Measurements from ENCODE around the gene KPTN. TPM values are rescaled to one million over a fixed set of nuclear protein-coding genes. Genes with fewer than 3 reads are reported as not detected.

KPTN gene
- total RNA-seq, 2 donors from 2014 or later: 14.7 to 22.9 TPM

DNA sequence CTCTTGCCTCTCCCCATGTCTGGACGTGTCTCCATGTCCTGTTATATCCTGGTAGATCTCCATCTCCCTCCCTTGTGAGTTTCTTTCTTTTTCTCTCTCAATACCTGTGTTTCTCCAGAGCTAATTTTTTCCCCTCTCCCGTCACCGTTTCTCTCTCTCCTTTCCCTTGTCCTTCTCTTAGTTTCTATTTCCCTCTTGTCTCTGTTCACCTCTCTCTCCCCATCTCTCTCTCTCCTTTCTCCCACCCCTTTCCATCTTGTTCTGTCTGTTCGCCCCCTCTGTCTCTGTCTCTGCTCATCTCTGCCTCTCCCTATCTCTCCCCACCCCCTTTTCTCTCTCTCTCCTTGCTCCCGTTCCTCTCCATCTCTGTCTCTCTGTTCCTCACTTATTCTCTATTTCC is 25.3 kb downstream of the KPTN start:
- no peaks in the 10 kb centered on the region for H3K36me3 ChIP-seq (ENCODE audit: control insufficient read depth, insufficient read depth, low read length)
- no peak overlapping the region for H3K9ac ChIP-seq (ENCODE audit: extremely low read depth, low read length, poor library complexity, severe bottlenecking)
- Mint-ChIP-seq H3K4me1 (no peaks in the 10 kb centered on the region), H3K4me3 (no peak overlapping the region), H3K27me3 (ENCODE audit: insufficient read depth) (peaks cover 32% of the 10 kb centered on the region), H3K27ac (no peak overlapping the region), H3K36me3 (ENCODE audit: low read depth) (no peaks in the 10 kb centered on the region), H3K9me3 (peaks cover 13% of the 10 kb centered on the region)
- TF ChIP-seq, protein P1, sequence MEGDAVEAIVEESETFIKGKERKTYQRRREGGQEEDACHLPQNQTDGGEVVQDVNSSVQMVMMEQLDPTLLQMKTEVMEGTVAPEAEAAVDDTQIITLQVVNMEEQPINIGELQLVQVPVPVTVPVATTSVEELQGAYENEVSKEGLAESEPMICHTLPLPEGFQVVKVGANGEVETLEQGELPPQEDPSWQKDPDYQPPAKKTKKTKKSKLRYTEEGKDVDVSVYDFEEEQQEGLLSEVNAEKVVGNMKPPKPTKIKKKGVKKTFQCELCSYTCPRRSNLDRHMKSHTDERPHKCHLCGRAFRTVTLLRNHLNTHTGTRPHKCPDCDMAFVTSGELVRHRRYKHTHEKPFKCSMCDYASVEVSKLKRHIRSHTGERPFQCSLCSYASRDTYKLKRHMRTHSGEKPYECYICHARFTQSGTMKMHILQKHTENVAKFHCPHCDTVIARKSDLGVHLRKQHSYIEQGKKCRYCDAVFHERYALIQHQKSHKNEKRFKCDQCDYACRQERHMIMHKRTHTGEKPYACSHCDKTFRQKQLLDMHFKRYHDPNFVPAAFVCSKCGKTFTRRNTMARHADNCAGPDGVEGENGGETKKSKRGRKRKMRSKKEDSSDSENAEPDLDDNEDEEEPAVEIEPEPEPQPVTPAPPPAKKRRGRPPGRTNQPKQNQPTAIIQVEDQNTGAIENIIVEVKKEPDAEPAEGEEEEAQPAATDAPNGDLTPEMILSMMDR (conservative IDR thresholded peaks at IDR 0.05): no peak
- H3K4me3 ChIP-seq (ENCODE audit: low read length): no peak overlapping the region
- peaks cover 11% of the 10 kb centered on the region for H3K27me3 ChIP-seq (ENCODE audit: control insufficient read depth, insufficient read depth, low read length, poor library complexity, severe bottlenecking)
- peaks cover 10% of the 10 kb centered on the region for H3K9me3 ChIP-seq (ENCODE audit: control insufficient read depth, low read length)
- 74 to 80% methylated on average over 5 of the region's 5 CpGs for WGBS, 2 experiments (ENCODE audit: insufficient coverage in 1 of 2, insufficient read length in 1 of 2)
- DNase-seq: no peak
- no peak overlapping the region for H3K27ac ChIP-seq (ENCODE audit: low read depth, low read length)
- H3K4me1 ChIP-seq (ENCODE audit: control insufficient read depth, insufficient read depth, low read length): no peaks in the 10 kb centered on the region

DNA sequence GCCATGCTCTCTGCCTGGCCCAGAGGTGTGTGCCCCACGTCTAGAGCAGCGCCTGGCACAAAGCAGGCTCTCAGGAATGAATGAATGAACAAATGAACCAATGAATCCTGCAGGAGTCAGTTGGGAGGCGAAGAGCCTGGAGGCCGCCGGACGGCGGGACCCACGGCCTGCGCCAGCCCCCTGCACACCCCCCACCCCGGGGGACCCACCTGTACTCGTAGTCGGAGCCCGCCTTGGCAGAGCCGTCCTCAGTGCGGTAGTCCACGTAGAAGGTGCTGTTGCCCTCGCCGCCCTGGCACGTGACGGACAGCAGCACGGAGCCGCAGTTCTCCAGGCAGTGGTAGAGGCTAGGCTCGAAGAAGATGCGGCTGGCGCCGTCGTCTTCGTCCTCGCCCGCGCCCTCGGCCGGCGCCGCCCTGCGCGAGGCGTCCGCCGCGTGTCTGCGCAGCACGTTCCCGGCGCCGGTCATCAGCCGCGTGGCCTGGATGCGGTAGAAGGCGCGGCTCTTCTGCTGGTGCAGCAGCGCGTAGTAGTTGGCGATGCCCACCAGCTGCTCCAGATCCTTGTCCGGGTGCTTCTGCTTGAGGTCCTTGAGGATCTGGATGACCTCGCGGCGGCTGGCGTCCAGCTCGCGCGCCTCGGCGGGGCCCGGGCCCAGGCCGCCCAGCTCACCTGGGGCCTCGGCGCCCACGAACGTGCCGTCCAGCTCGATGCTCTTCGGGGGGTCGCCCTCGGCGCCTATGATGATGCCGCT is 27.1 kb downstream of the KPTN start:
- no peak for DNase-seq
- H3K4me1 ChIP-seq (ENCODE audit: control insufficient read depth, insufficient read depth, low read length): no peaks in the 10 kb centered on the region
- Mint-ChIP-seq H3K4me1 (no peaks in the 10 kb centered on the region), H3K27ac (no peak overlapping the region), H3K4me3 (no peak overlapping the region), H3K36me3 (ENCODE audit: low read depth) (no peaks in the 10 kb centered on the region), H3K9me3 (peaks cover 13% of the 10 kb centered on the region), H3K27me3 (ENCODE audit: insufficient read depth) (peaks cover 35% of the 10 kb centered on the region)
- no peak overlapping the region for H3K4me3 ChIP-seq (ENCODE audit: low read length)
- H3K9me3 ChIP-seq (ENCODE audit: control insufficient read depth, low read length): peaks cover 10% of the 10 kb centered on the region
- H3K27ac ChIP-seq (ENCODE audit: low read depth, low read length): no peak overlapping the region
- 95% methylated on average over 50 to 77 of the region's 77 CpGs for WGBS, 2 experiments (ENCODE audit: insufficient coverage in 1 of 2, insufficient read length in 1 of 2)
- no peak overlapping the region for H3K9ac ChIP-seq (ENCODE audit: extremely low read depth, low read length, poor library complexity, severe bottlenecking)
- H3K36me3 ChIP-seq (ENCODE audit: control insufficient read depth, insufficient read depth, low read length): no peaks in the 10 kb centered on the region
- H3K27me3 ChIP-seq (ENCODE audit: control insufficient read depth, insufficient read depth, low read length, poor library complexity, severe bottlenecking): peaks cover 11% of the 10 kb centered on the region
- TF ChIP-seq, protein P1 (conservative IDR thresholded peaks at IDR 0.05): no peak

DNA sequence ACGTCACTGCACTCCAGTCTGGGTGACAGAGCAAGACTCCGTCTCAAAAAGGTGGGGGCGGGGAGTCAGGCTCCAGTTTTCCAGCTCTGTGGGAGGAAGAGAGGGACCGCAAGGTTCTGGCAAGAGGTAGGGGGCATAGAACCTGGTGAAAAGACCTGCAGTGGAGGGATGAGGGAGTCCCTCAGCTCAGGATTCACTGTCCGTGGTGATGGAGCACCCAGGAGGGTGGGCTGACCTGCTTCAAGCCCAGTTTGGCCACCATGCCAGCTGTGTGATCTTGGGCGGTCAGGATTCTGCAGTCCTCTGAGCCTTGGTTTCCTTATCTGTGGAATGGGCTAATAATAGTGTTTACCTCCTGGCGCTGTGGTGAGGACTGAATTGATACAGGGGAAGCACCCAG is 33.5 kb downstream of the KPTN start:
- Histone ChIP-seq H3K27ac (ENCODE audit: low read depth, low read length) (no peak overlapping the region), H3K27me3 (ENCODE audit: control insufficient read depth, insufficient read depth, low read length, poor library complexity, severe bottlenecking) (peaks cover 46% of the 10 kb centered on the region), H3K4me3 (ENCODE audit: low read length) (no peak overlapping the region), H3K4me1 (ENCODE audit: control insufficient read depth, insufficient read depth, low read length) (no peaks in the 10 kb centered on the region), H3K36me3 (ENCODE audit: control insufficient read depth, insufficient read depth, low read length) (no peaks in the 10 kb centered on the region), H3K9me3 (ENCODE audit: control insufficient read depth, low read length) (peaks cover 2% of the 10 kb centered on the region), H3K9ac (ENCODE audit: extremely low read depth, low read length, poor library complexity, severe bottlenecking) (no peak overlapping the region)
- no peaks in the 10 kb centered on the region for H3K36me3 Mint-ChIP-seq (ENCODE audit: low read depth)
- H3K9me3 Mint-ChIP-seq: peaks cover 2% of the 10 kb centered on the region
- DNase-seq: no peak
- no peak overlapping the region for H3K4me3 Mint-ChIP-seq
- WGBS, 2 experiments (ENCODE audit: insufficient coverage in 1 of 2, insufficient read length in 1 of 2): 75 to 90% methylated on average over 3 to 6 of the region's 7 CpGs
- H3K27me3 Mint-ChIP-seq (ENCODE audit: insufficient read depth): peaks cover 71% of the 10 kb centered on the region
- no peaks in the 10 kb centered on the region for H3K4me1 Mint-ChIP-seq
- TF ChIP-seq, protein P1 (conservative IDR thresholded peaks at IDR 0.05): no peak
- no peak overlapping the region for H3K27ac Mint-ChIP-seq
